Endothelial cell of umbilical vein (primary cell): ENCODE results near the gene CPED1.
"Not testable (repeated sequence)": the region's sequence is repeated elsewhere in the genome, so short reads cannot be mapped to it uniquely, and the experiment has no call there.

Experiments
- CTCF ChIP-seq, 2 donors: IDR thresholded peaks; 1 replicate in 1 of 2; 2 replicates in 1 of 2; pipeline ENCODE4 v1.5.1; 2011; ENCODE audit warnings: low read length in 2 of 2, mild to moderate bottlenecking in 2 of 2, moderate library complexity in 2 of 2, control low read depth in 1 of 2, inconsistent platforms in 1 of 2, low read depth in 1 of 2; ENCODE audit not compliant: insufficient read depth in 1 of 2; ENCODE audit errors: extremely low read depth in 1 of 2
- EZH2 ChIP-seq: IDR thresholded peaks from 2 replicates; pipeline ENCODE4 v1.6.1; 2012; ENCODE audit warnings: borderline replicate concordance, low read depth, mild to moderate bottlenecking, moderate library complexity, low read length, inconsistent platforms; ENCODE audit not compliant: severe bottlenecking
- FOS ChIP-seq: IDR thresholded peaks from 2 replicates; pipeline ENCODE4 v1.6.1; 2011; ENCODE audit warnings: mild to moderate bottlenecking, low read length, moderate library complexity, borderline replicate concordance; ENCODE audit not compliant: insufficient read depth
- GATA2 ChIP-seq: IDR thresholded peaks from 2 replicates; pipeline ENCODE4 v1.7.0; 2011; ENCODE audit warnings: low read depth, mild to moderate bottlenecking, moderate library complexity, mixed read lengths, low read length; ENCODE audit not compliant: insufficient read length, insufficient read depth
- JUN ChIP-seq: IDR thresholded peaks from 2 replicates; pipeline ENCODE4 v1.6.1; 2011; ENCODE audit warnings: borderline replicate concordance, low read depth; ENCODE audit not compliant: insufficient read length, insufficient read depth
- MAX ChIP-seq: IDR thresholded peaks from 2 replicates; pipeline ENCODE4 v1.6.1; 2011; ENCODE audit not compliant: insufficient read depth, insufficient read length
- MYC ChIP-seq: IDR thresholded peaks from one replicate; pipeline ENCODE4 v1.6.1; 2011; ENCODE audit warnings: mild to moderate bottlenecking, low read depth, low read length
- POLR2A ChIP-seq: IDR thresholded peaks from 2 replicates; pipeline ENCODE4 v1.6.1; 2012; ENCODE audit warnings: low read depth, mild to moderate bottlenecking, control low read depth, low read length
- POLR2AphosphoS5 ChIP-seq: IDR thresholded peaks from 2 replicates; pipeline ENCODE4 v1.6.1; 2012; ENCODE audit warnings: low read depth, mild to moderate bottlenecking, control low read depth, low read length, moderate library complexity; ENCODE audit not compliant: insufficient read depth

- not testable (repeated sequence) for TF ChIP-seq CTCF (IDR thresholded peaks at IDR 0.05; ENCODE audit: extremely low read depth in 1 of 2, insufficient read depth in 1 of 2, low read depth in 1 of 2, low read length in 2 of 2); MYC; POLR2AphosphoS5; POLR2A; EZH2; MAX; FOS; JUN; GATA2
Observed at GRCh38 chr7:121067717-121068116, 79.2 kb downstream of the CPED1 start.
